OCI-LY1 (cell line): ENCODE measurements around the gene MAPT.

ENCODE experiments used
- EZH2 ChIP-seq: fragments of 200-600 bp; sonication (generic), shearing (Covaris generic); IDR thresholded peaks from 2 replicates; pipeline ENCODE4 v1.8.0; 2017; ENCODE audit warnings: borderline replicate concordance, mixed run types, mild to moderate bottlenecking, antibody characterized with exemption, low read length, moderate library complexity, mixed read lengths
- TF ChIP-seq, protein P1 (sequence below): fragments of 200-600 bp; sonication (generic), shearing (Covaris generic); IDR thresholded peaks from 2 replicates; pipeline ENCODE4 v1.5.1; 2017; ENCODE audit warnings: mild to moderate bottlenecking, antibody characterized with exemption, low read length, moderate library complexity, mixed read lengths

DNA sequence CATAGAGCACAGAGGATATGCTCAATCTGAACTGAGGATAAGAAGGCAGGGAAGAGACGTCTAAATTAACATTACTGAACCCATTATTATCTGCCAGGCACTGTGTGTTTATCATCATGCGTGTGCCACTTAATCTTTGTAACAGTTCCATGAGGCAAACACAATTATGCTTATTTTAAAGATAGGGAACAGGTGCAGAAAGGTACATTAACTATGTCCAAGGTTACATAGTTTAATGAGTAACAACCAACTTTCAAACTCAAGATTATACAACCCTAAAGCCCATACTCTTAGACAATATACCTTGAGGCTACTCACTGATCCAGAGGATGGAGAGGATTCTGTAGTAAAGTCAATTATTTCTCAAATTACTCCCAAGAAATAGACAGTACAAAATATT lies 147.9 kb downstream of the MAPT start:
- TF ChIP-seq, protein P1, sequence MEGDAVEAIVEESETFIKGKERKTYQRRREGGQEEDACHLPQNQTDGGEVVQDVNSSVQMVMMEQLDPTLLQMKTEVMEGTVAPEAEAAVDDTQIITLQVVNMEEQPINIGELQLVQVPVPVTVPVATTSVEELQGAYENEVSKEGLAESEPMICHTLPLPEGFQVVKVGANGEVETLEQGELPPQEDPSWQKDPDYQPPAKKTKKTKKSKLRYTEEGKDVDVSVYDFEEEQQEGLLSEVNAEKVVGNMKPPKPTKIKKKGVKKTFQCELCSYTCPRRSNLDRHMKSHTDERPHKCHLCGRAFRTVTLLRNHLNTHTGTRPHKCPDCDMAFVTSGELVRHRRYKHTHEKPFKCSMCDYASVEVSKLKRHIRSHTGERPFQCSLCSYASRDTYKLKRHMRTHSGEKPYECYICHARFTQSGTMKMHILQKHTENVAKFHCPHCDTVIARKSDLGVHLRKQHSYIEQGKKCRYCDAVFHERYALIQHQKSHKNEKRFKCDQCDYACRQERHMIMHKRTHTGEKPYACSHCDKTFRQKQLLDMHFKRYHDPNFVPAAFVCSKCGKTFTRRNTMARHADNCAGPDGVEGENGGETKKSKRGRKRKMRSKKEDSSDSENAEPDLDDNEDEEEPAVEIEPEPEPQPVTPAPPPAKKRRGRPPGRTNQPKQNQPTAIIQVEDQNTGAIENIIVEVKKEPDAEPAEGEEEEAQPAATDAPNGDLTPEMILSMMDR = no peak
- no peak for TF ChIP-seq EZH2
